Glutamatergic neuron (in vitro differentiated cells): ENCODE data around the gene LAMB1. TPM values are rescaled to one million over a fixed set of nuclear protein-coding genes. Genes with fewer than 3 reads are reported as not detected.
"Not testable (repeated sequence)": the region's sequence is repeated elsewhere in the genome, so short reads cannot be mapped to it uniquely, and the experiment has no call there.

Experiments
- DNase-seq: peaks from one replicate; pipeline ENCODE4 v3.0.0; 2022
- H3K27ac Mint-ChIP-seq: one replicate; pipeline ENCODE4 v1.8.0; 2020; ENCODE audit warnings: mild to moderate bottlenecking, mixed read lengths, inconsistent platforms; ENCODE audit not compliant: unreplicated experiment
- H3K27me3 Mint-ChIP-seq: one replicate; pipeline ENCODE4 v1.8.0; 2020; ENCODE audit warnings: mild to moderate bottlenecking, moderate library complexity, mixed read lengths, inconsistent platforms; ENCODE audit not compliant: unreplicated experiment
- H3K36me3 Mint-ChIP-seq: one replicate; pipeline ENCODE4 v1.8.0; 2020; ENCODE audit warnings: mild to moderate bottlenecking, mixed read lengths, inconsistent platforms; ENCODE audit not compliant: unreplicated experiment
- H3K4me1 Mint-ChIP-seq: one replicate; pipeline ENCODE4 v1.8.0; 2020; ENCODE audit warnings: mild to moderate bottlenecking, low read depth, mixed read lengths, inconsistent platforms; ENCODE audit not compliant: unreplicated experiment
- H3K4me3 Mint-ChIP-seq: one replicate; pipeline ENCODE4 v1.8.0; 2020; ENCODE audit warnings: mild to moderate bottlenecking, mixed read lengths, inconsistent platforms; ENCODE audit not compliant: unreplicated experiment
- H3K9me3 Mint-ChIP-seq: one replicate; pipeline ENCODE4 v1.8.0; 2020; ENCODE audit warnings: mild to moderate bottlenecking, moderate library complexity, mixed read lengths, inconsistent platforms; ENCODE audit not compliant: unreplicated experiment
- total RNA-seq: library from RNA; stranded (reverse); fragmentation: NEBNext Ultra II Directional; extraction: Animal tissue kit (Norgen Biotek cat#: 25700); gene quantifications from one replicate; pipeline ENCODE4 v1.2.1, GENCODE V29; 2021; ENCODE audit not compliant: unreplicated experiment
- TF ChIP-seq, protein P1 (sequence below): fragments of 200-600 bp; sonication (generic); IDR thresholded peaks from one replicate; pipeline ENCODE4 v1.5.0; 2021; ENCODE audit not compliant: partially characterized antibody, unreplicated experiment

The LAMB1 gene
- total RNA-seq, 1 donor from 2014 or later, result 326 TPM

- H3K4me1 Mint-ChIP-seq, result peaks cover 16% of the 10 kb centered on the region
- no peaks in the 10 kb centered on the region for H3K36me3 Mint-ChIP-seq
- peaks cover 2% of the 10 kb centered on the region for H3K27me3 Mint-ChIP-seq
- TF ChIP-seq, protein P1, sequence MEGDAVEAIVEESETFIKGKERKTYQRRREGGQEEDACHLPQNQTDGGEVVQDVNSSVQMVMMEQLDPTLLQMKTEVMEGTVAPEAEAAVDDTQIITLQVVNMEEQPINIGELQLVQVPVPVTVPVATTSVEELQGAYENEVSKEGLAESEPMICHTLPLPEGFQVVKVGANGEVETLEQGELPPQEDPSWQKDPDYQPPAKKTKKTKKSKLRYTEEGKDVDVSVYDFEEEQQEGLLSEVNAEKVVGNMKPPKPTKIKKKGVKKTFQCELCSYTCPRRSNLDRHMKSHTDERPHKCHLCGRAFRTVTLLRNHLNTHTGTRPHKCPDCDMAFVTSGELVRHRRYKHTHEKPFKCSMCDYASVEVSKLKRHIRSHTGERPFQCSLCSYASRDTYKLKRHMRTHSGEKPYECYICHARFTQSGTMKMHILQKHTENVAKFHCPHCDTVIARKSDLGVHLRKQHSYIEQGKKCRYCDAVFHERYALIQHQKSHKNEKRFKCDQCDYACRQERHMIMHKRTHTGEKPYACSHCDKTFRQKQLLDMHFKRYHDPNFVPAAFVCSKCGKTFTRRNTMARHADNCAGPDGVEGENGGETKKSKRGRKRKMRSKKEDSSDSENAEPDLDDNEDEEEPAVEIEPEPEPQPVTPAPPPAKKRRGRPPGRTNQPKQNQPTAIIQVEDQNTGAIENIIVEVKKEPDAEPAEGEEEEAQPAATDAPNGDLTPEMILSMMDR, result no peak
- H3K4me3 Mint-ChIP-seq, result no peak overlapping the region
- H3K27ac Mint-ChIP-seq, result no peak overlapping the region
- DNase-seq, result no peak
- no peaks in the 10 kb centered on the region for H3K9me3 Mint-ChIP-seq
Observed at GRCh38 chr7:108037140-108037539, 34.2 kb upstream of the LAMB1 start.

- H3K9me3 Mint-ChIP-seq, result no peaks in the 10 kb centered on the region
- H3K4me1 Mint-ChIP-seq, result peaks cover 16% of the 10 kb centered on the region
- no peak overlapping the region for H3K4me3 Mint-ChIP-seq
- no peak overlapping the region for H3K27ac Mint-ChIP-seq
- TF ChIP-seq, protein P1, result no peak
- H3K36me3 Mint-ChIP-seq, result peaks cover under 1% of the 10 kb centered on the region
- H3K27me3 Mint-ChIP-seq, result peaks cover 2% of the 10 kb centered on the region
- no peak for DNase-seq
Observed at GRCh38 chr7:108034586-108034985, 31.6 kb upstream of the LAMB1 start.

DNA sequence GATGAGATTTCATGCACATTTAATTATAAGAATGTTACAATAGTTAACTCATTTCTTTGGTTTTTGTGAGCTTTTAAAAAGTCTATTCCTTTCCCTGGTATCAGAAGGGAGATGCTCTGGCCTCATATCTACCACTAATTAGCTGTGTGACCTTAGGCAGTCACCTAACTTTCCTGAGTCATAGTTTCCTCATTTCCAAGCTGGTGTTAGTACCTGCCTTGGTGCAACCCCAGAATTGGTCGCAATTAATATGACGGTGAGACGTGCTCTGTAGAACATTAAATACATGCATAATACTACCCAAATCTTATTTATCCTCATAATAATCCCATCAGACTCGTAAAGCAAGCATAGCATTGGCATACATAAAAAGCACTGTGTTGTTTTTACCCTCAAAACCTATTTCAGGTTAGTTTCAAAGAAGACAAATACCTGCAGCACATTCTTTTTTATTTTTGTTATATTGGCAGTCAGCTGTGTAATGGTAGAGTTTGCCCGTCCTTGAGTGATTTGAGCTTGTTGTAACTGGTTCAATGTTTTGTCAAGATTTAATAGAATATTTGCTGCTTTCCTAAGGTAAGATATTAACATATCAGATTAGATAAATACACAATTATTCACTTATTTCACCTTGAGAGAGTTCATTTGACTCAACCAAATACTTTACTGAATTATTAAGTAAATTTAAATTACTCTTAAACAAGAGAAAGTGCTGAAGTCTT, 31.0 kb upstream of the LAMB1 start:
- peaks cover 4% of the 10 kb centered on the region for H3K36me3 Mint-ChIP-seq
- peaks cover 2% of the 10 kb centered on the region for H3K27me3 Mint-ChIP-seq
- no peaks in the 10 kb centered on the region for H3K9me3 Mint-ChIP-seq
- TF ChIP-seq, protein P1, result no peak
- no peak for DNase-seq
- no peak overlapping the region for H3K27ac Mint-ChIP-seq
- peaks cover 15% of the 10 kb centered on the region for H3K4me1 Mint-ChIP-seq
- no peak overlapping the region for H3K4me3 Mint-ChIP-seq

DNA sequence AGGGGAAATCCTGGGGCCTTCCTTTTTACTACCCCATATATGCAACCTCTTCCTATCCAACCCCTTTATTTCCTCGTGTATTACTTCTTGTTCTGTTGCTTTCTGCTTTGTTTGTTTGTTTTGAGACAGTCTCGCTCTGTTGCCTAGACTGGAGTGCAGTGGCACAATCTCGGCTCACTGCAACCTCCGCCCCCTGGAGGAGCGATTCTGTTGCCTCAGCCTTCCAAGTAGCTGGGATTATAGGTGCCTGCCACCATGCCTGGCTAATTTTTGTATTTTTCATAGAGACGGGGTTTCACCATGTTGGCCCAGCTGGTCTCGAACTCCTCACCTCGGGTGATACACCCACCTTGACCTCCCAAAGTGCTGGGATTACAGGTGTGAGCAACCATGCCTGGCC, 30.3 kb upstream of the LAMB1 start:
- not testable (repeated sequence) for H3K4me1 Mint-ChIP-seq, H3K27me3 Mint-ChIP-seq, H3K9me3 Mint-ChIP-seq, H3K4me3 Mint-ChIP-seq, DNase-seq, H3K27ac Mint-ChIP-seq, H3K36me3 Mint-ChIP-seq

DNA sequence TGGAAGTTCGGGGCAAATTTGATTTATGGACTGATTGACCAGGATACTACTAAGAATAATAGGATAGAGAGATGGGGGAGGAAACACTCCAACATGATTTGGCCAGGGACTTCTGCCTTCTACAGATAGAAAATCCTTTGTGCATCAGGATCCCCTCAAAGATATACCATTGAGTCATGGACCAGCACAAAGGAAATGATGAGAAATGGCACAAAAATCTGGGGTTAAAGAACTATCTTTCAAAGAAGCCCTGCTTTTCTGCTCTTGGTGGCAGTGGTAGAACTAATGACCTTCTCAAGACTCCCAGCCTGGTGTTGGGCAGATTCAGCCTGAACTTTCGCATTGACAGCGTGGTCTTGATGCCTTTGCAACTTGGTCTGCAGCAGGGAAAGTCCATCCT, 27.6 kb upstream of the LAMB1 start:
- Mint-ChIP-seq H3K27ac (no peak overlapping the region), H3K4me3 (no peak overlapping the region), H3K36me3 (peaks cover 4% of the 10 kb centered on the region), H3K4me1 (peaks cover 5% of the 10 kb centered on the region), H3K27me3 (no peaks in the 10 kb centered on the region), H3K9me3 (no peaks in the 10 kb centered on the region)
- no peak for DNase-seq
- TF ChIP-seq, protein P1, result no peak
